ENCODE measurements around the gene MAP3K15. TPM values are rescaled to one million over a fixed set of nuclear protein-coding genes. Genes with fewer than 3 reads are reported as not detected.
"Not testable (repeated sequence)": the region's sequence is repeated elsewhere in the genome, so short reads cannot be mapped to it uniquely, and the experiment has no call there.

Gene MAP3K15
- polyA plus RNA-seq, 6 donors from 2014 or later: not detected

DNA sequence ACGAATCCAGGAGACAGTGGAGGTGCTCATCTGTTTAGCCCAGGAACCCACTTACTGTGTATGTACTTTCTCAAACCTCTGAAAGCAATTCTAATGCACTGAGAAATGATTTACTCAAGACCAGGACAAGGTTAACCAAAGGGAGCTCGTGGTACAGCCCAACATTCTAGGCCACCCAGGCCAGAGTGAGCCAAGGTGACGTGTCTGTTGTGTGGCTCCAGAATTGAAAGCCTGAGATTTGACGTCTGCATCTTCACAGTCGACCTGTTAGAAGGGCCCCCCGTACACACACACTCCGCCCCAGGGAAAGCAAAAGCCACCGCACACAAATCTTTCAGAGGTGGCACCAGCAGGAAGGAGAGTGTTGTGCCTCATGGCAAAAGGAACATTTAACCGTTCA, 2.3 kb downstream of the MAP3K15 start:
- Mint-ChIP-seq H3K4me3 (peak overlapping the region in 2 of 8 donors; percentile 22 to 79), H3K27me3 (peaks cover 8 to 49% (median 17%) of the 10 kb centered on the region in 3 donors), H3K36me3 (no peaks in the 10 kb centered on the region), H3K9me3 (peaks cover 0 to 22% (median 11%) of the 10 kb centered on the region in 7 donors), H3K27ac (no peak overlapping the region), H3K4me1 (peaks cover 0 to 2% (median 0%) of the 10 kb centered on the region in 3 donors)
- DNase-seq: no peak
- ATAC-seq (ENCODE audit: low read depth in 2 of 2): peak in 1 of 2 donors; percentile 16

DNA sequence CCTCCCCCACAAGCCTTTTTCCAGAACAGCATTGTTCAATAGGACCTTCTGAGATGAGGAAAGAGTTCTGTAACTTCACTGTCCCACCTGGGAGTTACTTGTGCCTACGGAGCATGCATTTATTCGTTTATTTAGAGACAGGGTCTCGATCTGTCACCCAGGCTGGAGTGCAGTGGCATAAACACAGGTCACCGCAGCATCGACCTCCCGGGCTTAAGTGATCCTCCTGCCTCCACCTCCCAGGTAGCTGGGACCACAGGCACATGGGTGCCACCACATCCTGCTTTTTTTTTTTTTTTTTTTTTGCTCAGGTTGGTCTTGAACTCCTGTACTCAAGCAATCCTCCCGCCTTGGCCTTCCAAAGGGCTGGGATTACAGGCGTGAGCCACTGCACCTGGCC, 2.9 kb downstream of the MAP3K15 start:
- DNase-seq: no peak
- ATAC-seq (ENCODE audit: low read depth in 2 of 2): no peak
- Mint-ChIP-seq H3K36me3 (no peaks in the 10 kb centered on the region), H3K4me3 (no peak overlapping the region), H3K27ac (no peak overlapping the region), H3K4me1 (peaks cover 0 to 2% (median 0%) of the 10 kb centered on the region in 3 donors), H3K9me3 (peaks cover 0 to 17% (median 9%) of the 10 kb centered on the region in 7 donors), H3K27me3 (peaks cover 2 to 43% (median 13%) of the 10 kb centered on the region in 3 donors)

DNA sequence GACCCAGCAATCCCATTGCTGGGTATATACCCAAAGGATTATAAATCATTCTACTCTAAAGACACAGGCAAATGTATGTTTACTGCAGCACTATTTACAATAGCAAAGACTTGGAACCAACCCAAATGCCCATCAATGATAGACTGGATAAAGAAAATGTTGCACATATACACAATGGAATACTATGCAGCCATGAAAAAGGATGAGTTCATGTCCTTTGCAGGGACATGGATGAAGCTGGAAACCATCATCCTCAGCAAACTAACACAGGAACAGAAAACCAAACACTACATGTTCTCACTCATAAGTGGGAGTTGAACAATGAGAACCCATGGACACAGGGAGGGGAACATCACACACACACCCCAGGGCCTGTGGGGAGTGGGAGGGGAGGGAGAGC, 3.5 kb downstream of the MAP3K15 start:
- not testable (repeated sequence) for H3K4me1 Mint-ChIP-seq; ATAC-seq (ENCODE audit: low read depth in 2 of 2); H3K27ac Mint-ChIP-seq; H3K4me3 Mint-ChIP-seq; DNase-seq; H3K36me3 Mint-ChIP-seq
- Mint-ChIP-seq H3K9me3 (peaks cover 0 to 13% (median 7%) of the 10 kb centered on the region in 7 donors), H3K27me3 (peaks cover 0 to 38% (median 7%) of the 10 kb centered on the region in 3 donors)

DNA sequence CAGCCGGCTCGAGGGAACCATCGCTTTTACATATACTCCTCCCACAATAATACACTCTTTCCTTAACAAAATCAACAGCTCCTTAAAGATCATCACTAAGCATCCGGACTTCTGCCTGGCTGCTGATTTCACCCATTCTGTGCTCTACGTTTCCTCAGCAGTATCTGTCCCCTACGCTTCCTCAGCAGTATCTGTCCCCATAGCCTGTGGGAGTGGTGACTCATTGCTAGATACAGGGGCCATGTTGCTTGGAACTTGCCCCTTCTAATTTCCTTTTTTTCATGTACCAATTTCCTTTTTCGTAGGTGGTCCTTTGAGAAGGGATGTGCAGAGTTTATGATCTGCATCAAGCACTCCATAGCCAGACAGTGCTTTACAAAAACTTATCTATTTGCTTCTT, 18.6 kb downstream of the MAP3K15 start:
- no peak overlapping the region for H3K27ac Mint-ChIP-seq
- H3K4me3 Mint-ChIP-seq: no peak overlapping the region
- ATAC-seq (ENCODE audit: low read depth in 2 of 2) (no peak), DNase-seq (no peak)
- no peaks in the 10 kb centered on the region for H3K36me3 Mint-ChIP-seq
- H3K9me3 Mint-ChIP-seq: peaks cover 0 to 3% (median 0%) of the 10 kb centered on the region in 7 donors
- H3K4me1 Mint-ChIP-seq: no peaks in the 10 kb centered on the region
- H3K27me3 Mint-ChIP-seq: peaks cover 0 to 15% (median 11%) of the 10 kb centered on the region in 3 donors

DNA sequence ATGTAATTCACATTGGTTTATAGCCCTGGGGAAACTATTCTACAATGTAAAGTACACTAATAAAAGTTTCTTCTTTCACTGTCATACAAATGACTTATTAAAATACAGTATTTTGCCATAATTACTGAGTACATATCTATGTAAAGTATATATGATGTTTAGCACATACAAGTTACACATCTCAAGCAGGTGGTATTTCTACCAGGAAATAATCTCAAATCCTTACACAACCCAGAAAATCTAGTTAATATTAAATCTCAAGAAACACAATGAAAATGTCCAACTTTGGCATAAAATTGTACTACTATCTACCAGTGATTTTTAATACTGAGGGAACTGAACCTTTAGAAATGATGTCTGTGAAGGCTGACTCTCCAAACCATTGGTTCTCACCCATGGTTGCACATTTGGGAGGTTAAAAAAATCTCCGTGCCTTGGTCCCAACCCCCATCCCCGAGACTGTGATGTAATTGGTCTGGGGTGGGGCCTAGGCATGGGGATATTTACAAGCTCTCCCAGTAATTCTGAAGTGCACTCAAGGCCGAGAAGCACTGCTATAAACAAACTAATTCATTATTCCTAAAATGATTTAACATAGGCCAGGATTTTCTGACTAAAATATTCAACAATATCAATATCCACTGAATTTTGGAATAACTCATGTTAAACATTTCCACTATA, 27.6 kb downstream of the MAP3K15 start:
- H3K27ac Mint-ChIP-seq: no peak overlapping the region
- no peaks in the 10 kb centered on the region for H3K36me3 Mint-ChIP-seq
- H3K4me1 Mint-ChIP-seq: peaks cover 0 to 3% (median 0%) of the 10 kb centered on the region in 3 donors
- H3K27me3 Mint-ChIP-seq: peaks cover 0 to 9% (median 0%) of the 10 kb centered on the region in 3 donors
- no peak overlapping the region for H3K4me3 Mint-ChIP-seq
- ATAC-seq (ENCODE audit: low read depth in 2 of 2): no peak
- H3K9me3 Mint-ChIP-seq: peaks cover 0 to 4% (median 0%) of the 10 kb centered on the region in 7 donors
- no peak for DNase-seq

DNA sequence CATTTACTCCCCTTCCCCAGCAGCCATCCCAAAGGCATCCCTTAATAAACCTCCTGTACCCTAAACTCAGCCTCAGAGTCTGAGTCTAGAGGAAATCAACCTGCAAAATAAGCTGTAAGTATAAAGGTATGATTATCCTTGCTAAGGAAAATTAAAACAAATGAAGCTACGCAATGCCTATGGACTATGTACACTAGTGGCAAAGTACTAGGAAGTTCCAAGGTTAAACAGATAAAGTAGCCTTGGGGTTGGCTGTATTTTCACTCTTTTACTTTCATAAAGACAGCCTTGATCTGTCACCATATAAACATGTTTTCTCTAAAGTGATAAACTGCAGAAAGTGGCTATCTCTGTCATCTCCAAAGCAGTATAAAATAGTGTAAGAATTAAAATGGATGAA, 35.9 kb downstream of the MAP3K15 start:
- H3K36me3 Mint-ChIP-seq: no peaks in the 10 kb centered on the region
- ATAC-seq (ENCODE audit: low read depth in 2 of 2): no peak
- H3K4me1 Mint-ChIP-seq: peaks cover 0 to 4% (median 0%) of the 10 kb centered on the region in 3 donors
- no peaks in the 10 kb centered on the region for H3K27me3 Mint-ChIP-seq
- no peak overlapping the region for H3K4me3 Mint-ChIP-seq
- peaks cover 0 to 5% (median 4%) of the 10 kb centered on the region in 7 donors for H3K9me3 Mint-ChIP-seq
- peak overlapping the region in 1 of 6 donors; percentile 26 for H3K27ac Mint-ChIP-seq
- DNase-seq: no peak

DNA sequence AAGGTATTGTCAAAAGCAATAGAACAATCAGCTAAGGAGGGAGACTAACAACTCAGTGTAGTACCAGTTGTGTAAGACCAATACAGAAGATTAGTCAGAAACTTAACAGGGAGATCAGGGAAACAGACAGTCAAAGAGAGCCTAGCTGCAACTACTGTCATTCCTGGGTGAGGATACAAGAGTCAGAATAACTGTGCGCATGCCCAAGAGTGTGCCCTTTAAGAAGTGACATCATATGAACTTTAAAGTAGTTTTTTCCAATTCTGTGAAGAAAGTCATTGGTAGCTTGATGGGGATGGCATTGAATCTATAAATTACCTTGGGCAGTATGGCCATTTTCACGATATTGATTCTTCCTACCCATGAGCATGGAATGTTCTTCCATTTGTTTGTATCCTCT, 46.9 kb downstream of the MAP3K15 start:
- not testable (repeated sequence) for H3K27me3 Mint-ChIP-seq; H3K27ac Mint-ChIP-seq; ATAC-seq (ENCODE audit: low read depth in 2 of 2); H3K4me1 Mint-ChIP-seq; H3K4me3 Mint-ChIP-seq; DNase-seq
- Mint-ChIP-seq H3K9me3 (peaks cover 4 to 21% (median 11%) of the 10 kb centered on the region in 7 donors), H3K36me3 (peaks cover 0 to 12% of the 10 kb centered on the region in 2 donors)

DNA sequence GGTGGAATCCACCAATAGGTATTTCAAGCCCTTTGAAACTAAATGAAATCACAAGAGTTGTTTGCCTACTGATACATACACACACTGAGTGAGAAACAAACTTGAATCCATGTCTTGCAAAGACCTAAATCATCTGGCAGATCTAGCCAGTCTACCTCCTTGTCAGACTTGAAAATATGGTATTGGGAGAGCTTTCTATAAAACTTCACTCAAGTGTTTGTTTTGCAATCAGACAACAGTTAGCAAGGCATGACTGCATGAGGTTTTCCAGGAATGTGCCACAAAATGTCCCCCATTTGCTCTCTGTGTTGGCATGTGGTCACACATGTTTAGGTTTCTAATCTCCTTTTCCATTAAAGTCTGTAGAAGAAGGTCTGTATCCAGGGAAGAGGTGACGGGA, 52.4 kb downstream of the MAP3K15 start:
- H3K9me3 Mint-ChIP-seq: peaks cover 0 to 2% (median 0%) of the 10 kb centered on the region in 7 donors
- H3K27ac Mint-ChIP-seq: no peak overlapping the region
- no peaks in the 10 kb centered on the region for H3K36me3 Mint-ChIP-seq
- no peak for DNase-seq
- H3K4me1 Mint-ChIP-seq: no peaks in the 10 kb centered on the region
- ATAC-seq (ENCODE audit: low read depth in 2 of 2): no peak
- H3K27me3 Mint-ChIP-seq: no peaks in the 10 kb centered on the region
- H3K4me3 Mint-ChIP-seq: no peak overlapping the region

DNA sequence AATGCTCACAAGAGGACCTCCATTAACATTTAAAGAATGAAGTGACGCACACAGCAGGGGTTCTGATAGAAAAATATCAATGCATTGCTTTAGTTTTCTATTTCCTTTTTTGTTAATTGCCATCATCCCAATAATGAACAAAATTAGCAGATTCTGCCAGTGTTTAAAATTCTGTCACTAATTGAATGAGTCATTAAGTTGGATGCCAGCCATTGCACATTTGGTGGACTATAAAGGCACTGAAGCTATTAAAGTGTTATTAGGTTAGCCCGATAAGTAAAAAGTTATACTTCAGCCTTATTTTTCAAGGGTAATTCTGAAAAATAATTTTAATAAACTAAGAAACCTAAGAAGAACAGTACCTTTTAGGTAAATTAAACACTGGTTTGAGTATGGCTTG, 53.1 kb downstream of the MAP3K15 start:
- no peak for DNase-seq
- Mint-ChIP-seq H3K27ac (no peak overlapping the region), H3K27me3 (no peaks in the 10 kb centered on the region), H3K4me3 (no peak overlapping the region), H3K9me3 (no peaks in the 10 kb centered on the region), H3K36me3 (no peaks in the 10 kb centered on the region), H3K4me1 (no peaks in the 10 kb centered on the region)
- ATAC-seq (ENCODE audit: low read depth in 2 of 2): no peak

DNA sequence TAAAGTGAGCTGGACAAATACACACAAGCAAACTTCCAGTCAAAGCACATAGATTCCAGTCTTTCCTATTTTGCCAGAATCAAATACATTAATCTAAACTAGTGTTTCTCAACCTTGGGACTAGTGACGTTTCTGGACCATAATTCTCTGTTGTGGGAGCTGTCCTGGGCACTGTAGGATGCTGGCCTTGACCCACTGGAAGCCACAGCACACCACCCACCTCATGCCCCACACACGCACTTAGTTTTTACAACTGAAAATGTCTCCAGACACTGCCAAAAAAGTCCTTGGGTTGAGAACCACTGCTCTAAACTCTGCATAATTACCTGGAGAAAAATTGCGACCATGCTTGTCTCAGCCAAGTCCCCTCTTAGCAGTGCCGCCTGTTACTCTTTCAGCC, 57.6 kb downstream of the MAP3K15 start:
- Mint-ChIP-seq H3K4me1 (no peaks in the 10 kb centered on the region), H3K36me3 (no peaks in the 10 kb centered on the region), H3K27me3 (peaks cover 0 to 11% (median 8%) of the 10 kb centered on the region in 3 donors), H3K4me3 (no peak overlapping the region), H3K9me3 (no peaks in the 10 kb centered on the region), H3K27ac (no peak overlapping the region)
- DNase-seq (no peak), ATAC-seq (ENCODE audit: low read depth in 2 of 2) (no peak)

DNA sequence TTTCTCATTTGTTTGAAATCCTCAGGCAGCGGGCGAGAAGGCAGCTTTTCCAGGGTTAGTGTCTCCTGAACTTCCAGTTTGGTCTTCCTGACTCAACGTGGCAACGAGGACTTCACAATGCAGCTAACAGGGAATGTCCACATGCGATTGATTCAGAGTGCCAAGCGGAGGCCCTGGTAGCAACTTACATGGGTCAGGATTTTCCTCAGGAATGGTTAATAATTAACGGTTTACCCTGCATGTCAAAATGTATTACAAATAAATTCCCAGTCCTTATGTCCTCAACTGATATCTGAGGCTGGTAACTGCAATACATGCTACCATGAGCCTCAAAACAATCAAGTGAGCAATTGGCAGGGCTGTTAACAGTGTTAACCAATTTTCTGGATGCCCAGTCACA, 67.2 kb downstream of the MAP3K15 start:
- Mint-ChIP-seq H3K4me3 (no peak overlapping the region), H3K4me1 (no peaks in the 10 kb centered on the region), H3K36me3 (no peaks in the 10 kb centered on the region), H3K27ac (no peak overlapping the region), H3K27me3 (peaks cover 3 to 12% (median 5%) of the 10 kb centered on the region in 3 donors), H3K9me3 (peaks cover 0 to 2% (median 0%) of the 10 kb centered on the region in 7 donors)
- DNase-seq (no peak), ATAC-seq (ENCODE audit: low read depth in 2 of 2) (no peak)

DNA sequence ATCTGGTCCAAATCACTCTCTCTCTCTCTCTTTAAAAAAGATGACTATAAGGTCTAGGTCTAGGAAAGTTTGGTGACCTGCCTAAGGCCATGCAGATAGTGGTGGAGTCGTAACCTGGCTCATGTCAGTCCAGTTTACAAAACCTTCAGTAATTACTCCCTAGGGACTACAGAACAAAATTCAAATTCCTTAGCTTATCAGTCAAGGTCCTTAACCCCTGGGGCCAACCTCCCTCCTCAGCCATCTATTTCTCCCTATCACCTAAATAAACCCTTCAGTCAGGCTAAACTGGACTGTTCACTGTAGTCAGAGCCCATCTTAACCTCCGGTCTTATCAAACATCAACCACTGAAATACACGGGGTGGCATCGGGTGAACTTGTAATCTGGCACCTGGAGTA, 68.9 kb downstream of the MAP3K15 start:
- DNase-seq (no peak), ATAC-seq (ENCODE audit: low read depth in 2 of 2) (no peak)
- Mint-ChIP-seq H3K4me1 (no peaks in the 10 kb centered on the region), H3K4me3 (no peak overlapping the region), H3K27me3 (peaks cover 3 to 12% (median 5%) of the 10 kb centered on the region in 3 donors), H3K9me3 (peaks cover 0 to 2% (median 0%) of the 10 kb centered on the region in 7 donors), H3K27ac (no peak overlapping the region), H3K36me3 (no peaks in the 10 kb centered on the region)

DNA sequence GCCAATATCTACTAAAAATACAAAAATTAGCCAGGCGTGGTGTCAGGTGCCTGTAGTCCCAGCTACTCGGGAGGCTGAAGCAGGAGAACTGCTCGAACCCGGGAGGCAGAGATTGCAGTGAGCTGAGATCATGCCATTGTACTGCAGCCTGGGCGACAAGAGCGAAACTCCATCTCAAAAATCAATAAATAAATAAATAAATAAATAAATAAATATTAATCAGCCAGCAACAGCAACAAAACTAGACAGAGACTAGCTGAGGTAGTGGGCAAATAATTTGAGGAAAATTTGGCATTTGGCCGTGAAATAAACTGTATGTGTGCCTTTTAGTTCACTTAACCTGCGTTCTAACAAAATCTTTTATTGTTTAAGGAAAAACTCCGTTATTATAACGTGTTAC, 69.5 kb downstream of the MAP3K15 start:
- not testable (repeated sequence) for H3K4me1 Mint-ChIP-seq; H3K27ac Mint-ChIP-seq; ATAC-seq (ENCODE audit: low read depth in 2 of 2); DNase-seq; H3K9me3 Mint-ChIP-seq; H3K4me3 Mint-ChIP-seq; H3K36me3 Mint-ChIP-seq
- peaks cover 5 to 14% (median 7%) of the 10 kb centered on the region in 3 donors for H3K27me3 Mint-ChIP-seq

DNA sequence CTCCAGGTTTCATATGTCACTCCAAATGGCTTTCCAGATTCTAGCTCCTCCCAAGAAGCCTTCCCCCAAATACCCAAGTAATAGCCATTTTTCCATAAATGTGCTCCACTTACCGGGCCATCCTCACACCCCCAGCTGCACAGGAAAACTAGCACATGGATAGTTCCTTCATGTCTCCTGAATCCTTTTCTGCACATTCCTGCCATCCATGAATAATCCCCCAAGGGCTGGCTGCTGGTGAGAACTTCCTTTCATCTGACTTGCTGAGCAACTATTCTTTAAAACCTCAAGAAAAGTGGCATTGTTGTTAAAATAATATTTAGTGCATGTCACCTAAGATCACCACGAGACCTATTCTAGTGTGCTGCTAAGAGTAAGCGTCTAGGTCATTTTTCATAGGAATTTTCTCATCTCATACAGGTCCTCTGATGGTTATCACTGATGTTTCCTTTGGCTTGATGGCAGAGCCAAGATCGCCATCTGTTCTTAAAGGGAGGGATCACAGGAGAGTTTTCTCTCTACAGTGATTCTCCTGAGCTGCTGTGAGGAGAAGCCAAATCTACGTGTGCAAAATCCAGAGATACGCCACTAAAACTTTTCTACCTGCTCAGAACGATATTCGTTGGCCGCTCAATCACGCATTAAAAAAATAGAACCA, 71.3 kb downstream of the MAP3K15 start:
- ATAC-seq (ENCODE audit: low read depth in 2 of 2) (no peak), DNase-seq (no peak)
- Mint-ChIP-seq H3K9me3 (peaks cover 0 to 4% (median 0%) of the 10 kb centered on the region in 7 donors), H3K4me1 (no peaks in the 10 kb centered on the region), H3K27ac (no peak overlapping the region), H3K27me3 (peaks cover 0 to 7% (median 5%) of the 10 kb centered on the region in 3 donors), H3K36me3 (no peaks in the 10 kb centered on the region), H3K4me3 (no peak overlapping the region)

All from naive B cell (primary cell).